ENCODE results near the gene MIPOL1.
"Not testable (repeated sequence)": the region's sequence is repeated elsewhere in the genome, so short reads cannot be mapped to it uniquely, and the experiment has no call there.

Gene MIPOL1, protein sequence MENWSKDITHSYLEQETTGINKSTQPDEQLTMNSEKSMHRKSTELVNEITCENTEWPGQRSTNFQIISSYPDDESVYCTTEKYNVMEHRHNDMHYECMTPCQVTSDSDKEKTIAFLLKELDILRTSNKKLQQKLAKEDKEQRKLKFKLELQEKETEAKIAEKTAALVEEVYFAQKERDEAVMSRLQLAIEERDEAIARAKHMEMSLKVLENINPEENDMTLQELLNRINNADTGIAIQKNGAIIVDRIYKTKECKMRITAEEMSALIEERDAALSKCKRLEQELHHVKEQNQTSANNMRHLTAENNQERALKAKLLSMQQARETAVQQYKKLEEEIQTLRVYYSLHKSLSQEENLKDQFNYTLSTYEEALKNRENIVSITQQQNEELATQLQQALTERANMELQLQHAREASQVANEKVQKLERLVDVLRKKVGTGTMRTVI

DNA sequence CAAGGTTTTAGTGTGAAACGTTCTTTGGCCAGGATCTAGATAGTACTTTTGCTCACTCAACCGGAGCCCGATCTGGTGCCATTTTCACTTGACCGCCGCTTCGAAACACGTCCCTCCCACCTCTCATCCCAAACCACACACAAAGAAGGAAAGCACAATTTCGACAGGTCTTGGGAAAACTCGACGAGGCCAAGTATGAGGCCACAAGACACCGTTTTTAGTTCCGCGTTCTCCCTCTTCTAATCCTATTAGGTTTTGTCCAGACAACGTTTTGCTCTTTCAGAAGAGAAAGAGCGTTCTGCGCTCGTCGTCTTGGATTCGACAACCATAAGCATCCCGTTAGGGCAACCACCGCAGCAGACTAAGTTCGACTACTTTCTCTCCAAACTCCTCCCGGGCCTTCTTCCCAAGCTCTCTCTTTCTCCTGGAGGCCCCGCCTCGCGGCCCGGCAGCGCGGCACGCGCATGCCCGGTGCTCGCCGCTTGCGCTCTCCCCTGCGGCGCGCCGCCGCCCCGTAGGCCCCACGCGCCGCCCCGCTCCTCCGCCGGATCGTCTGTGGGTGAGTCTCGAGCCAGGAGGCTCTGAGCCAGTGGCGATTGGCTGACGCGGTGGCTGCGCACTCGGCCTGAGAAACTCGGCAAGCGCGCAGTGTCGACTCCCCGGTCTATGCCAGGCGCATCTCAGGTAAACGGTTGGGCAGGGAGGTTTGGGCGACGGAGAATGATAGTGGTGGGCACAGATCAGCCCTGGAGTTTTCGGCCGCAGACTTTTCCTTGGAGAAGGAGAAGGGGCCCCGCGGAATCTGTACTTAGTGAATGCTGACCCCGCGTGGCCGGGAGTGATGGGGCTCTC lies at the start of gene MIPOL1:
Gene MIPOL1, plus strand, starts transcription at position 517 of the 852 bp plus-strand sequence. CDS start 49,952 bp downstream, outside the sequence.
- DNase-seq: no peak

DNA sequence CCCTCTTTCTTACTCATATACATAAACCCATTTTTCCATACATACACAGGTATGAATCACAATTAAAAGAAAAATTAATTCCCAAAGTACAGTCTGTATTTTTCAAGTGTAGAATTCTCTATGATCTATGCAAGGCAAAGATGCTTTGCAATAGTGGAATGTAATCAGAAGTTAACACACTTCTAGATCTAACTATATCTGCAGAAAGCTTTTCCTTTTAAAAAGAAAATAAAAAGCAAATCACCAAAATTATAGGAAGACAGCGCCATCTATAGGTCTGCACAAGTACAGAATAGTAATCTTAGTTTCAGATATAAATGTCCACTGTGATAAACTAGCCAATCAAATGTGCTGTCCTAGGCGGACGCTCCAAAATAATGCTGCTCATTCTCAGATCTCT lies 47.3 kb upstream of the MIPOL1 start:
- peak in 1 of 2 donors; percentile 17 for DNase-seq

DNA sequence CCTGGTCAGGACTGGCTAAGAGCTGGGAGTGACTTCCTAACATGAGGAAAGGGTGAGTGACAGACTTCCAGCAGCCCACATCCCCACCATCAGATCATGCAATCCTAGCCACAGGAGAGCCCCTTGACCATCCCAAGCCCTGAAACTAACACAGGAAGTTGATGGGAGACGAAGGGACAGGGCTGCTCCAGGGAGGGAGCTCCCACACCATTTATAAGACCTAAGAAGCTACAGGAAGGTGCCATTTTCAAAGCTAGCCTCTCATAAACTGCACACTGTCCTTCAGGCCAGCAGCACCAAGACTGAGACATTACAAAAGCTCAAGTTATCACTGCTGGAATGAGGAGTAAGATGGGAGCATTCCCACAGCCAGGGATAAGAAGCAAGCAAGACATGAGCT lies 44.7 kb upstream of the MIPOL1 start:
- no peak for DNase-seq

DNA sequence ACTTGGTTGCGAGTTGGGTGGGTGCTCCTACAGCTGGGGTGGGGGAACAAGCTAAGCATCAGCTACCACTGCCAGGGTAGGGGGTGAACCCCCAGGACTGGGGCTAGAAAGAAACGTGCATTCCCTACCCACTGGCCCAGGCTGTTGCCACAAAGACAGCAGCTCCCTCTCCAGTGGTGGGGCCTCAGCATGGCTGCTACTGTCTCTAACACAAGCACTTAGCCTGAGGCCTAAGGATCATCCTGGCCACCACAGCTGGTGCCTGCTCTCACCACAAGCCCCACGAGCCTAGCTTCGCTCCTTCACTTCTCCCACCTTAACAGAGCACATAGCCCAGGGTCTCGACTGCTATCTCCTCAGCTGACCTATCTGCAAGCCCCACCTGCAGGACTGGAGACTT lies 44.3 kb upstream of the MIPOL1 start:
- DNase-seq: no peak

DNA sequence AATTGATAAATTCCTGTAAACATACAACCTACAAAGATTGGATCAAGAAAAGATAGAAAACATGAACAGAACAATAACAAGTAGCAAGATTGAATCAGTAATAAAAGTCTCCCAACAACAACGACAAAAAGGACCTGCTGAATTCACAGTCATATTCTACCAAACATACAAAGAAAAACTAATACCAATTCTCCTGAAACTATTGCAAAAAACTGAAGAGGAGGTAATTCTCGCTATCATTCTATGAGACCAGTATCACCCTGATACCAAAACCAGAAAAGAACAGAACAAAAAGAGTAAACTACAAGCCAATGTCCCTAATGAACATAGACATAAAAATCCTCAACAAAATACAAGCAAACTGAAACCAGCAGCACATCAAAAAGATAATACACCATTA lies 39.8 kb upstream of the MIPOL1 start:
- no peak for DNase-seq

DNA sequence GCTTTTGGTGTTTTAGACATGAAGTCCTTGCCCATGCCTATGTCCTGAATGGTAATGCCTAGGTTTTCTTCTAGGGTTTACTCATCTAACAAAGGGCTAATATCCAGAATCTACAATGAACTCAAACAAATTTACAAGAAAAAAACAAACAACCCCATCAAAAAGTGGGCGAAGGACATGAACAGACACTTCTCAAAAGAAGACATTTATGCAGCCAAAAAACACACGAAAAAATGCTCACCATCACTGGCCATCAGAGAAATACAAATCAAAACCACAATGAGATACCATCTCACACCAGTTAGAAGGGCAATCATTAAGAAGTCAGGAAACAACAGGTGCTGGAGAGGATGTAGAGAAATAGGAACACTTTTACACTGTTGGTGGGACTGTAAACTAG lies 35.4 kb upstream of the MIPOL1 start:
- DNase-seq: not testable (repeated sequence)

DNA sequence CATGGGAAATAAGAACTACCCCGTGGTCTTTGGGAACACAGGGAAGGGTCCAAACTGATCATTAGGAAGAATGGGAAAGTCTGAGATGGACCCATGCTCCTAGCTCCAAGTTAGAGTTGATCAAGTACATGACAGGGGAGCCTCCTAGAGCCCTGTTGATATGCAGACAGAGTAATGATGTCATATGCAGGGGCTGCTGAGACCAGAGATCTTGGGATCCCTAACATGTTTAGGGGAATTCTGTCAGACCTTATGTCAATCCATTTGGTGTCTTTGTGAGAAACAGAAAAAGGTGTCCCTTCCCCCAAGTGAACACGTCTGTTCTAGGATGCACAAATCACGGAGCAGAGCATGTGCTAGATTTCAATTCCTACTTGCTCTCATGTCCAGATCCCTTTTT lies 31.9 kb upstream of the MIPOL1 start:
- no peak for DNase-seq

DNA sequence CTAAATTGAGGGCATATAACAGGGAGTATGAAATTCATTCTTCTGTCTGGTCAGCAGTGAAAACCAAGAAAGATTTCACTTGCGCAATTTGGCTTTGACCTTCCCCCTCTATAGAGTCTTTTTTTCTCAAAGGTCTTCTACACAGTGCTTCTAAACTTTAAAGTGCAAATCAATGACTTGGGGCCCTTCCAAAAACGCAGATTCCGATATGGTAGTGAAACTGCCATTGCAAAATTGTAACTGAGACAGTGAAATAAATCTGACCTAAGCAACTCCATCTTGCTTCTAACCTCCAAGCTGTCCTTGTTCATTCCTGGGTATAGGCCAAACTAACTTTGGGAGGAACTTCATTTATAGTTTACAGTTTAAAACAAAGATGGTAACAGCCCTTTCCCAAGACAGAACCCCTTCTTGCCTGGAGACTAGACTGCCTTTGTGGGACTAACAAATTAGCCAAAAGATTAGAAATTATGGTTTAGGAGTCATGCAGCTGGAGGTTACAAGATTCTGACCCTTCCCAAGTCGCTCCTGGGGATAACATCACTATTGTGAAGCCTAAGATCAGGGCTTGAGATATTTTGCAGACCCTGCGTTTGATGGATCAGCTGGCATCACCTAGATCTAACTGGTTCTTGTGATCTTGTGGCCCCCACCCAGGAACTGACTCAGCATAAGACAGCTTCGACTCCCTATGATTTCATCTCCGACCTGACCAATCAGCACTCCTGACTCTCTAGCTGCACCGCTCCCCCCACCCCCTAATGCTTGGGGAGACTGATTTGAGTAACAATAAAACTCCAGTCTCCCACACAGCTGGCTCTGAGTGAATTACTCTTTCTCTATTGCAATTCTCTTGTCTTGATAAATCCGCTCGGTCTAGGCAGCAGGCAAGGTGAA lies 30.3 kb upstream of the MIPOL1 start:
- DNase-seq: no peak

DNA sequence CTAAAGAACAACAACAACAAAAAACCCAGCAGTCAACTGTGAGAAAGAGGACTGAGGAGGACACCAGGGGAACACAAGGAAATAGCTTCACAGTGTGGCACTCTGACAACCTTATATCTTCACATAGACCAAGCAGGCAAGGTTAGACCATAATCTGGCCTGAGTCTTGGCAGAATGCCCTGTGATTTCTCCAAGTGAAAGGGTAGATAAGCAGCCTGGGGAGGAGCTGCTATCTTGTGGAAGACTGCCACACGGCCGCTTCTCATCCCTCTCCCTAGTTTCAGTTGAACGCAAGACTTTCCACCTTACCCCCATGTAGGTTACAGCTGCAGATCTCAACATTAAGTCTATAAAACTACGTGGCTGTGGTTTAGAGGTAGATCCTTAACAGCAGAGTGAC lies 29.0 kb upstream of the MIPOL1 start:
- DNase-seq: no peak

DNA sequence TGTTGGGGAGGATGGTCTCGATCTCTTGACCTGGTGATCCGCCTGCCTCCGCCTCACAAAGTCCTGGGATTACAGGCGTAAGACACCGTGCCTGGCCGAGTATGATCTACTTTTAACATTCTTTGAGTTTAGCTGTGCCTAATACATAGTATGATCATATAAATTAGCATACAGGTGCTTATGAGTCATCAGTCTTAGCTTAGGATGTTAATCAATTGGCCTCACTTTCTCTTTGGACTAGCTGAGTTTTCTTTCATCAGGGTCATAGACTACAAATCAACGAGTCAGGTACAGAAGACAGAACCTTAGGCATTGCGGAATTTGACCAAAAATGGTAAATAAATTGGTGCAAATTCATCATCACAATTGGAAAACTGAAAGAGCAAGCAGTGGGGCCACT lies 27.5 kb upstream of the MIPOL1 start:
- DNase-seq: no peak

DNA sequence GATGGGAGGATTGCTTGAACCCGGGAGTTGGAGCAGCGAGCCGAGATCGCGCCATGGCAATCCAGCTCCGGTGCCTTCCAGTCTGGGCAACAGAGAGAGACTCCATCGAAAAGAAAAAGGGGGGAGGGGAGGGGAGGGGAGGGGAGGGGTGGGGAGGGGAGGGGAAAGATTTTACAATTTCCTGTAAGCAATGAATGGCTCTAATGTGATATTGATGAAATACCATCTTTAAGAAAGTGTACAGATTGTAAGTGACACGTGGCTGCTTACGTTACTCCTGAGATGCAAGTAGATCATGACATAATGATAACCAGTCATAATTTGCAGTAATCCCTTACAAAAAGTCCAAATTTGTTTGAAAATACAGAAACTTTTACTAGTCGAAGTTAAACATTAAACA lies 26.7 kb upstream of the MIPOL1 start:
- no peak for DNase-seq

DNA sequence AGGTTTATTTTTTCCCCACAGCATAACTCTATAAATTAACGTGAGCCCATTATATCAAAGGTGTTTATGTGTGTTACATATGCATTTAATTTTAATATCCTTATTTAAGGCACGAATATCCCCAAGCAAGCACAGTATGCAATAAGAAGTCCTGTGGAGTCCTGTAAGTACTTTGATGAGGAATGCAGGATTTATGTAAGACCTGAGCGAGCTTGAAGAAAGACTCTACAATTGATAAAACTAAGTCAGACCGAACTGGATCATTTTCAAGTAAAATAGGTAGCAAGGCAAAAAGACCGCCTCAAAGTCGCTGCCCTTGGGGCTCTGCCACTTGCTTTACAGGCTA lies 26.1 kb upstream of the MIPOL1 start:
- no peak for DNase-seq

DNA sequence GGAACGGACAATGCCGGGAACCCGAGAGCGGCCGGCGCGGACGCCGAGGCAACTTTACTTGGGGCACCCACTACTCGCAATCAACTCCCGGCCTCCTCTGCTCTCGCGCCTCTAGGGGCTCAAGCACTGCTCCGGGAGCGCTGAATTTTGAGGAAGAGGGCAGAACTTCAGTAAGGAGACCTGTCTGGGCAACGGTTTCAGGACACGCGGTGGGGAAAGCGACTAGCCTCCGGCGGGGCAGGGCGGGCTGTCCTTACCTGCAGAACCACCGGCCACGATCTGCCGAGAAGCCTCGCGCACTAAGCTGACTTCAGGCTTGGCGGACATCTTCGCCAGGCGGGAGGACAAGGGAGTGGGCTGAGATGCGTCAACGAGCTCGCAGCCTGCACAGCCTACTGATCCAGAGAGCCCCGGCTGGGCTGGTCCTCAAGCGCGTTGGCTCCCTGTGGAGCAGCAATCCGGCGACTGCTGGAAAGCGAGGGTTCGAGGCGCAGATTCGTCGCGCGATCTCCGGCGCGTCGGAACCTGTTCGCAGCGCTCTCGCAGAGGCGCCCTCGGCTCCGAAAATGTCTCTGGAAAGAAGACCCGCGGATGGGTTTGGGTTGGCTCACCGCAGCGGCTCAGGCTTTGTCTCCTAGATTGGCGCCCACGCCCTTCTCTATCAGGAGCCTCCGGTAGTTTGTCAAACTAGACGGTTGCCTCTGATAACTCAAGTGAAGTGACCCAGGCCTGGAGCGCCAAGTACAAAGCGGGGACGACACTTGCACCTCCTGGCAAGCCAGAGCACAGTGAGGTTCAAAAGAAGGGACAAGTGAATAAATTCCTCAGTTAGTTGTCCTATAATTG lies 25.5 kb upstream of the MIPOL1 start, which contains the start of gene SLC25A21:
Gene SLC25A21, minus strand, starts transcription at position 583 of the 846 bp plus-strand sequence.
- no peak for DNase-seq

DNA sequence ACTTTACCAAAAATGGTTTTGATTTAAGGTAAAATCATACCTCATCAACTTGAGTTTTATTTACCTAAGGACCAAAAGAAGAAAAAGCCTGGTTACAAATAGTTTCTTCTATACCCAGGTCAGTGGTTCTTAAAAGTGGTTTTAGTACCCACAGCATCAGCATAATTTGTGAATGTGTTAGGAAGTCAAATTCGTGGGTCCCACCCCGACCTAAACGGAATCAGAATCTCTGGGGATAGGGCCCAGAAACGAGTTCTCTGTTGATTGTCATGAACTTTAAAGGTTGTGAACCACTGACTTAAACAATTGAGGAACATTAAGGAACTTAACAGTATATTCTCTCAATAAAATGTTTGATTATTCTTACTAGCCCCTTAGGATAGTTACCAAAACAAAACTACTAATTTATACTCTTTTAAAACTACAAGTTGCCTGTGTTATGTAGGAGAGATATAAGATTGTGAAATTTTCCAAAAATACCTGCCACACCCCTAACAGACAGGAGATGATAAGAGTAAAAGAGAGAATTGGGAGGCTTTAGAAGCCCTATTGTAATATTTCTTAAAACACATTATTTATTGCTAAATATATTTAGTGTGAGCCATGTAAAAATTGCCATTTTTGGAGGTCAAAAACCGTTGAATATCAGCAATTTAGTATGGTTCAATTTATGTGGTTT lies 24.7 kb upstream of the MIPOL1 start:
- no peak for DNase-seq

DNA sequence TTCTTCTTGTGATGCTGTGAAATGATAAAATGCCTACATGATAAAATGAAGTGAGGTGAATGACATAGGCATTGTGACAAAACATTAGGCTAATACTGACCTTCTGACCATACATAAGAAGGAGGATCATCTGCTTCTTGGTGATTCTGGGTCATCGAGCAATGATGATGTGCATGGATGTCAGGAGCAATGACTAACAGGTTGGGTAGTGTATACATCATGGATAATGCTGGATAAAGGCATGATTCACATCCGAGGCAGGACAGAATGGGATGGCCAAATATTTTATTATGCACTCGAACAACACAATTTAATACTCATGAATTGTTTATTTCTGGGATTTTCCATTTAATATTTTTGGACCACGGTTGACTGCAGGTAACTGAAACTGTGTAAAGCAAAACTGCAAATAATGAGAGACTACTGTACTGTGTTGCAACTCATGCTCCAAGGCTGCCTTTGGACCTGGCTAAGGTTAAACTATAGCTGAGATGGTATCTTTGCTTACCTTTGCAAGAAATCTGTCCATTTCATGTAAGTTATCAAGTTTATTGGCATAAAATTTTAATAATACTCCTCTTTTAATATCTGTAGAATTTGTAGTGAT lies 17.7 kb upstream of the MIPOL1 start:
- no peak for DNase-seq

DNA sequence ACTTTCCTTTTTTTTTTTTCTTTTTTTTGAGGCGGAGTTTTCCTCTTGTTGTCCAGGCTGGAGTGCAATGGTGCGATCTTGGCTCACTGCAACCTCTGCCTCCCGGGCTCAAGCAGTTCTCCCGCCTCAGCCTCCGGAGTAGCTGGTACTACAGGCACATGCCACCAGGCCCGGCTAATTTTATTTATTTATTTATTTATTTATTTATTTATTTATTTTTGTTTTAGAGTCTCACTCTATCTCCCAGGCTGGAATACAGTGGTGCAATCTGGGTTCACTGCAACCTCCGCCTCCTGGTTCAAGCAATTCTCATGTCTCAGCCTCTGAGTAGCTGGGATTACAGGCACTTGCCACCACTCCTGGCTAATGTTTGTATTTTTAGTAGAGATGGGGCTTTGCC lies 16.9 kb upstream of the MIPOL1 start:
- DNase-seq: not testable (repeated sequence)

DNA sequence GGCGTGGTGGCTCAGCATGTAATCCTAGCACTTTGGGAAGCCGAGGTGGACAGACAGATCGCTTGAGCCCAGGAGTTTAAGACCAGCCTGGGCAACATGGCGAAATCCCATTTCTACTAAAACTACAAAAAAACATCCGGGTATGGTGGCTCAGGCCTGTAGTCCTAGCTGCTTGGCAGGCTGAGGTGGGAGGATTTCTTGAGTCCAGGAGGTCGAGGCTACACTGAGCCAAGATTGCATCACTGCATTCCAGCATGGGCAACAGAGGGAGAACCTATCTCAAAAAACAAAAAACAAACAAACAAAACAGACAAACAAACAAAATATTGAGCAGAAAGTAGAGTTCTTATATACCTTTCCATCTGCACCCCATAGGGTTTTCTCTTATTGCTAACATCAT lies 16.3 kb upstream of the MIPOL1 start:
- DNase-seq: no peak

DNA sequence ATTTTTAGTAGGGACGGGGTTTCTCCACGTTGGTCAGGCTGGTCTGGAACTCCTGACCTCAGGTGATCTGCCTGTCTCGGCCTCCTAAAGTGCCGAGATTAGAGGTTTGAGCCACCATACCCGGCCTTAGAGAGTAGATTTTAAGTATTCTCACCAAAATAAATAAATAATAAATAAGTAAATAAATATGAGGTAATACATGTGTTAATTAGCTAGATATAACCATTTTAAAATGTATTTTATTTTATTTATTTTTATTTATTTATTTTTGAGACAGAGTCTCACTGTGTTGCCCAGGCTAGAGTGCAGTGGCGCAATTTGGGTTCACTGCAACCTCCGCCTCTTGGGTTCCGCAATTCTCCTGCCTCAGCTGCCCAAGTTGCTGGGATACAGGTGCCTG lies 13.2 kb upstream of the MIPOL1 start:
- DNase-seq: not testable (repeated sequence)

DNA sequence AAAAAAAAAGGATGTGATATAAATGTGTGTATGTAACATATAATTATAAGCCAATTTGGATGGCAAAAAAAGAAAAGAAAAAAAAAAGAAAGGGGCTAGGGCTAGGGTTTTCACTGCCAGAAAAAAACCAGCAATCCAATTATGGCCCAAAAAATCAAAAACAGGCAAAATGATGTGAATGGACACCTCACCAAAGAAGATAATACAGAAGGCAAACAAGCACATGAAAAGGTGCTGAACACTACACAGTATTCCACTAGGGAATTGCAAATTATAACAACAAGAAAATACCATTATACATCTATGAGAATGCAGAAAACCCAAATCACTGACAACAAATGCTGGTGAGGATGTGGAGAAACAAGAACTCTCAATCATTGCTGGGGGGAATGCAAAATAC lies 12.1 kb upstream of the MIPOL1 start:
- no peak for DNase-seq

DNA sequence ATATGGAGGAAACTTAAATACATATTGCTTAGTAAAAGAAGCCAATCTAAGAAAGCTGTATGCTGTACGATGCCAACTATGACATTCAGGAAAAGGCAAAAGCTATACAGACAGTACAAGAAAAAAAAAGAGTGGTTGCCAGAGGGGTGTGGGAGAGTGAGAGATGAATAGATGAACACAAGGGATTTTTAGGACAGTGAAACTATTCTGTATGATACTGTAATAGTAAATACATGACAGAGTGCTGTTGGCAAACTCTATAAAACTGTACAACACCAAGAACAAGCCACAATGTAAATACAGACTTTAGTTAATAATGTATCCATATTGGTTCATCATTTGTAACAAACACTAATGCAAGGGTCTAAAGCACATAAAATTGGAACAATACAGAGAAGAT lies 10.9 kb upstream of the MIPOL1 start:
- DNase-seq: no peak

DNA sequence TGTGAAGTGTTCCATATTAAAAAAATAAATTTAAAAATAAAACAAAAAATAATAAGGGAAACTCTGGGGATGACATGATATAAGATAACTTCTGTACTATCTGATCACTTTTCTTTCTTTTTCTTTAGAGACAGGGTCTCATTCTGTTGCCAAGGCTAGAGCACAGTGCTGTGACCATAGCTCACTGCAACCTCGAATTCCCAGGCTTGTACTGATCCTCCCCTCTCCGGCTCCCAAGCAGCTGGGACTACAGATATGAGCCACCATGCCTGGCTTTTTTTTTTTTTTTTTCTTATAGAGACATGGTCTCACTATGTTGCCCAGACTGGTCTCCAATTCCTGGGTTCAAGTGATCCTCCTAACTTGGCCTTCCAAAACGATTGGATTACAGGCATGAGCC lies 10.4 kb upstream of the MIPOL1 start:
- no peak for DNase-seq

Measured in bone marrow (tissue), 2 donors.